ENCODE data around the gene FXYD6. TPM values are rescaled to one million over a fixed set of nuclear protein-coding genes. Genes with fewer than 3 reads are reported as not detected.

Gene FXYD6
- polyA plus RNA-seq, 1 experiment: 21.4 TPM

- H3K9me3 ChIP-seq (ENCODE audit: control insufficient read depth, insufficient read depth, low read length): no peaks in the 10 kb centered on the region; the same call in 1 of the 2 replicates
- TF ChIP-seq, protein P1, sequence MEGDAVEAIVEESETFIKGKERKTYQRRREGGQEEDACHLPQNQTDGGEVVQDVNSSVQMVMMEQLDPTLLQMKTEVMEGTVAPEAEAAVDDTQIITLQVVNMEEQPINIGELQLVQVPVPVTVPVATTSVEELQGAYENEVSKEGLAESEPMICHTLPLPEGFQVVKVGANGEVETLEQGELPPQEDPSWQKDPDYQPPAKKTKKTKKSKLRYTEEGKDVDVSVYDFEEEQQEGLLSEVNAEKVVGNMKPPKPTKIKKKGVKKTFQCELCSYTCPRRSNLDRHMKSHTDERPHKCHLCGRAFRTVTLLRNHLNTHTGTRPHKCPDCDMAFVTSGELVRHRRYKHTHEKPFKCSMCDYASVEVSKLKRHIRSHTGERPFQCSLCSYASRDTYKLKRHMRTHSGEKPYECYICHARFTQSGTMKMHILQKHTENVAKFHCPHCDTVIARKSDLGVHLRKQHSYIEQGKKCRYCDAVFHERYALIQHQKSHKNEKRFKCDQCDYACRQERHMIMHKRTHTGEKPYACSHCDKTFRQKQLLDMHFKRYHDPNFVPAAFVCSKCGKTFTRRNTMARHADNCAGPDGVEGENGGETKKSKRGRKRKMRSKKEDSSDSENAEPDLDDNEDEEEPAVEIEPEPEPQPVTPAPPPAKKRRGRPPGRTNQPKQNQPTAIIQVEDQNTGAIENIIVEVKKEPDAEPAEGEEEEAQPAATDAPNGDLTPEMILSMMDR (IDR thresholded peaks at IDR 0.05; ENCODE audit: low read depth, low read length): no peak
- no peak overlapping the region for H3K27ac ChIP-seq (ENCODE audit: low read depth, low read length)
- ChIA-PET POLR2A (no interaction called here), CTCF (interaction anchor here (0.5 to 4.2 kb wide), 11 partner anchors 10 to 1552 kb away, joined by 3 to 24 read pairs (median 5); no protein-coding TSS in a partner anchor)
- no peak overlapping the region for H3K4me3 ChIP-seq (ENCODE audit: low read depth, low read length)
- DNase-seq (ENCODE audit: low read depth, low spot score): no peak
- H3K27me3 ChIP-seq (ENCODE audit: control insufficient read depth, insufficient read depth, low read length): peaks cover 23% of the 10 kb centered on the region
Observed at GRCh38 chr11:117833401-117833891, 43.0 kb downstream of the FXYD6 start.

DNA sequence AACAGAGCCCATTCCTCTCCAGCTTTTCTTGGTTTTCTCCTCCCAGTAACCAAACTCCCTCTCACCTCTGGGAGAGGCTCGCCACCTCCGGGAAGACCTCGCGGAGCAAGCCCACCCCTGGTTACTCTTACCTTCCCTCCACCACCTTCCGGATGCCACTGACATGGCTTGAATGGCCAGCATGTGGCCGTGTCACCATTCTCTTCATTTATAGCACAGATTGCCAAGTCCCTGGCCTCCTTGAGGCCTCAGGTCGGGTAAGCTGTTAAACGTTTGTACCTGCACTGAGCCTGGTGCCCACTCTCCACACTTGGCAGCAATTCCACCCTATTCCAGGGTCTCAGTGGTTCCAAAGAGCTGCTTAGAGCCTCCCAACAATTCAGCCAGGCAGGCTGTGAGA, 43.9 kb downstream of the FXYD6 start:
- H3K27me3 ChIP-seq (ENCODE audit: control insufficient read depth, insufficient read depth, low read length): peaks cover 20% of the 10 kb centered on the region
- no peak overlapping the region for H3K27ac ChIP-seq (ENCODE audit: low read depth, low read length)
- ChIA-PET CTCF (interaction anchor here (0.7 to 4.2 kb wide), 5 partner anchors 14 to 220 kb away, joined by 3 to 24 read pairs (median 8); no protein-coding TSS in a partner anchor), POLR2A (no interaction called here)
- no peak for DNase-seq (ENCODE audit: low read depth, low spot score)
- TF ChIP-seq, protein P1 (IDR thresholded peaks at IDR 0.05; ENCODE audit: low read depth, low read length): no peak
- H3K4me3 ChIP-seq (ENCODE audit: low read depth, low read length): no peak overlapping the region
- no peaks in the 10 kb centered on the region; the same call in 1 of the 2 replicates for H3K9me3 ChIP-seq (ENCODE audit: control insufficient read depth, insufficient read depth, low read length)

- ChIA-PET POLR2A (no interaction called here), CTCF (interaction anchor here (1.1 to 4.2 kb wide), 3 partner anchors 11 to 115 kb away, joined by 3 to 24 read pairs (median 16); no protein-coding TSS in a partner anchor)
- Histone ChIP-seq H3K4me3 (ENCODE audit: low read depth, low read length) (no peak overlapping the region), H3K27ac (ENCODE audit: low read depth, low read length) (no peak overlapping the region), H3K27me3 (ENCODE audit: control insufficient read depth, insufficient read depth, low read length) (peaks cover 18% of the 10 kb centered on the region), H3K9me3 (ENCODE audit: control insufficient read depth, insufficient read depth, low read length) (no peaks in the 10 kb centered on the region; the same call in 1 of the 2 replicates)
- TF ChIP-seq, protein P1 (IDR thresholded peaks at IDR 0.05; ENCODE audit: low read depth, low read length): no peak
- DNase-seq (ENCODE audit: low read depth, low spot score): no peak
Observed at GRCh38 chr11:117831661-117832415, 44.6 kb downstream of the FXYD6 start.

- ChIA-PET CTCF (interaction anchor here (0.9 to 1.1 kb wide), 2 partner anchors 12 to 23 kb away, joined by 3 read pairs; no protein-coding TSS in a partner anchor), POLR2A (no interaction called here)
- no peaks in the 10 kb centered on the region; the same call in 1 of the 2 replicates for H3K9me3 ChIP-seq (ENCODE audit: control insufficient read depth, insufficient read depth, low read length)
- H3K27me3 ChIP-seq (ENCODE audit: control insufficient read depth, insufficient read depth, low read length): peaks cover 22% of the 10 kb centered on the region
- no peak overlapping the region for H3K27ac ChIP-seq (ENCODE audit: low read depth, low read length)
- H3K4me3 ChIP-seq (ENCODE audit: low read depth, low read length): no peak overlapping the region
- no peak for DNase-seq (ENCODE audit: low read depth, low spot score)
- TF ChIP-seq, protein P1 (IDR thresholded peaks at IDR 0.05; ENCODE audit: low read depth, low read length): no peak
Observed at GRCh38 chr11:117830674-117831351, 45.6 kb downstream of the FXYD6 start.
